EH (cell line): ENCODE measurements around the gene CA4.
"Not testable (repeated sequence)": the region's sequence is repeated elsewhere in the genome, so short reads cannot be mapped to it uniquely, and the experiment has no call there.

Experiments used
- DNase-seq: peaks from one replicate; pipeline ENCODE4 v3.0.0-alpha.2; 2015; ENCODE audit warnings: low read depth

Gene CA4

DNA sequence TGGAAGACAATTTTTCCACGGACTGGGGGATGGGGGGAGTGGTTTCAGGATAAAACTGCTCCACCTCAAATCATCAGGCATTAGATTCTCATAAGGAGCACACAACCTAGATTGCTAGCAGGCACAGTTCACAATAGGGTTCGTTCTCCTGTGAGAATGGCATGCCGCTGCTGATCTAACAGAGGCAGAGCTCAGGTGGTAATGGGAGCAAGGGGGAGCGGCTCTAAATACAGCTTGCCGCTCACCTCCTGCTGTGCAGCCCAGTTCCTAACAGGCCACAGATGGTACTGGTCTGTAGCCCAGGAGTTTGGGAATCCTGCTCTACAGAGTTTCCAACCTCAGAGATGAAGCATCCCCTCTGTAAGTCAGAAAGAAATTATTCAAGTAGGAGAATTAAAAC lies 27.0 kb downstream of the CA4 start:
- DNase-seq = not testable (repeated sequence)

- DNase-seq = not testable (repeated sequence)
These were observed 28.4 kb downstream of the CA4 start for GRCh38 chr17:60178180-60178579.

GRCh38 chr17:60180380-60180779 lies 30.6 kb downstream of the CA4 start:
- not testable (repeated sequence) for DNase-seq

- not testable (repeated sequence) for DNase-seq
These were observed 36.6 kb downstream of the CA4 start for GRCh38 chr17:60186372-60186771.

DNA sequence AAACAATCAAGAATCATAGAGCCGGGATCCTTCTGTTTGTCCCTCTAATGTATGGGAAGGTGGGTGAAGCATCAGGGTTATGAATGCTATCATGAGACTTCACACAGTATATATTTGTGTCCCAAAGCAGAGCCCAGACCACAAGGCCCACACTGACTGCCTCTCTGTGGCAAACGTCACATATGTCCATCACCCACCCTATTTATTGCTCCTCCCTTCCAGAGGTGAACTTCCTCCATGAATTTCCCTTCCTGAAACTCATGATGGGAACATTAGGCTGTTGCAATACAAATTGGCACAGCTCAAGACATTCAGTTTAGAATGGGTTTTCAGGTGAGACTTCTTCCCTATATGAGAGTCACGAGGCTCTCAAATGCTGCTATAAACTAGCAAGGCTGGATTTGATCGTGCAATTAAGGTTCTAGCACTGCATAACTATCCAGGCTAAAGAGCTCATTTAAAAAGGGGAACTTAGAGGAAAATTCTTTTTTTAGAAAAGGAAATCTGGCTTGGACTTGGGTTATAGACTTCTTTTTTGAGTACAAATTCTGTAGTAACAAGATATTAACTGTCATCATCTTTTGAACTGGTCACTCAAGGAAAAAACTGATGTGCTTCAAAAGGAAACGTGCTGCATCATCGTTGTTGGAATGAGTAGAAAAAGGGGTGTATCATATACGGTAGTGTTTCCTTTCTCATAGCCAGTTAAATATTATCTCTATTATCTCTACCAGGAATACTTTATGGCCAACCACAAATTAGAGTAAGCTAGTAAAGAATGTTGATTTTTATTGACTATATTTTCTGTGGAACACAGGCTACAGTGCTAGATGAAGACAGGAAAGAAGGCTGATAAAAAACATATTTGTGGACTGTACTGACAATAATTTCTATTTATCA lies 37.3 kb downstream of the CA4 start:
- DNase-seq = peak; percentile 90

DNA sequence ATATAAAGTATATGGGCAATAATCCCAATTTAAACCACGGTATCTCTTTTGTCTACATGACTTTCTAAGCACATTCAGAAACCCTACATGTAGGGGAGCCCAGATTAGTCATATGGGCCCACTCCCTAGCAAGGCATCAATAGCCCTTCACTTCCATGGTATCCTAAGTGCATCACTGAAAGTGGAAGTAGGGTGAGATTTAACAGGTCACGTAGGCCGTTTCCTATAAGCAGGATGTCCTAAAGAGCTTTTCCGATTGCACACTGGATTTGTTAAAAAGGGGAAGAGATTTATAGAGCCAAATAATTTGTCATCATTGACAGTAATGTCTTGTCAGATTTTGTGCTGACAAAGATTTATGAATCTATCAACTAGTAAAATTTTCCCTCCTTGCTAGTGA lies 39.0 kb downstream of the CA4 start:
- DNase-seq = no peak

DNA sequence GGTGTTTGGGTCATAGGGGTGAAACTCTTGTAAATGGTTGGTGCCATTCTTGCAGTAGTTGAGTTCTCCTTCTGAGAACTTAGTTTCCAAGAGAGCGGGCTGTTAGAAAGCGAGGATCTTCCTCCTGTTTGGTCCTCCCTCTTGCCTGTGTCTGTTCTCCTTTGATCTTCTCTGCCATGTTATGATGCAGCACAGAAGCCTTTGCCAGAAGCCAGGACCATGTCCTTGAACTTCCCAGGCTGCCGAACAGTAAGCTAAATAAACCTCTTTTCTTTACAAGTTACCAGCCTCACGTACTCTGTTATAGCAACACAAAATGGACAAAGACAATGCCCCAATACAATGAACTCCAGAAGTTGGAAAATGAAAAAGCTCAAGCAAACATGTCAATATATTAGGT lies 40.3 kb downstream of the CA4 start:
- not testable (repeated sequence) for DNase-seq

GRCh38 chr17:60193032-60193431 lies 43.3 kb downstream of the CA4 start:
- not testable (repeated sequence) for DNase-seq

DNA sequence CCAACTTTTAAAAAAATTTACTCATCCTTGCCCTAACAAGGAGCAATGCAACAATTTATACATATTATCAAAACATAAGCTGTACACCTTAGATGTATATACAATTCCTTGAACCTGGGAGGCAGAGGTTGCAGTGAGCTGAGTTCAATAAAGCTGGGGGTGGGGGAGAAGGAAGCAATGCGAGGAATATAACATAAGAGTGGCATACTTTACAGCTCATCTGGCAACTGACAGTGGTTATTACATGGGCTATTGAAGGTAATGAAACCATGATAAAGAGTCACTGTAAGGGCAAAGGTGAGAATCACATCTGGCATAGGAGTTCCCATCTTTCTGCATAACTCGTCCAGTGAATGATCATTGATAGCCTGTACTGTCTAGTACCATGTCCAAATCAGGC lies 43.7 kb downstream of the CA4 start:
- DNase-seq = no peak

GRCh38 chr17:60194141-60194540 lies 44.4 kb downstream of the CA4 start:
- DNase-seq = not testable (repeated sequence)

- DNase-seq = not testable (repeated sequence)
These were observed 48.9 kb downstream of the CA4 start for GRCh38 chr17:60198630-60199029.

DNA sequence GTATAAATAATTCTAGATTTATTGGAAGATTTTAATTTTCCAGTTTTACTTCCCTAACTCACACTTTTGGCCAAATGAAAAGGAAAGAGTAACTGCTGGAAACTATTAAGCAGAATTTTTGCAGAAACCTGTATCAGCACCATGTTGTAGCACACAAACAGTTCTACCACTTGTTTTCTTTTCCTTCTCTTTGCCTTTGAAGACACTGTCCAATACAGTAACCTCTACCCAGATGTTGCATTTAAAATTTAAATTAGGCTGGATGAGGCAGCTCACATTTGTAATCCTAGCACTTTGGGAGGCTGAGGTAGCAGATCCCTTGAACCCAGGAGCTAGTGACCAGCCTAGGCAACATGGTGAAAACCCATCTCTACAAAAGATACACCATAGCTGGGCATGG lies 56.0 kb downstream of the CA4 start:
- DNase-seq = not testable (repeated sequence)

- DNase-seq = not testable (repeated sequence)
These were observed 58.5 kb downstream of the CA4 start for GRCh38 chr17:60208302-60208701.
